GM18870 (cell line): ENCODE data around the gene NEK6.

Experiments used
- ATAC-seq: cut with Tn5 transposase; IDR thresholded peaks from one replicate; pipeline ENCODE4 v1.9.1; 2021; ENCODE audit warnings: moderate library complexity; ENCODE audit not compliant: unreplicated experiment

NEK6 gene

GRCh38 chr9:124257844-124258606 lies at the start of gene NEK6:
TSS of gene NEK6 (plus strand) at chr9:124257949. CDS start at chr9:124301965, 44,016 bp downstream.
- ATAC-seq = no peak

- no peak for ATAC-seq
Observed at GRCh38 chr9:124208571-124208970, 49.2 kb upstream of the NEK6 start.

GRCh38 chr9:124209279-124209678 lies 48.5 kb upstream of the NEK6 start:
- no peak for ATAC-seq

GRCh38 chr9:124209774-124210173 lies 48.0 kb upstream of the NEK6 start:
- no peak for ATAC-seq

GRCh38 chr9:124210697-124211096 lies 47.1 kb upstream of the NEK6 start:
- peak; percentile 65 for ATAC-seq

- no peak for ATAC-seq
Observed at GRCh38 chr9:124212381-124213050, 45.2 kb upstream of the NEK6 start.

- no peak for ATAC-seq
Observed at GRCh38 chr9:124213396-124213795, 44.4 kb upstream of the NEK6 start.

- ATAC-seq = no peak
Observed at GRCh38 chr9:124214116-124214515, 43.6 kb upstream of the NEK6 start.

- ATAC-seq = no peak
Observed at GRCh38 chr9:124214596-124215367, 43.0 kb upstream of the NEK6 start.

GRCh38 chr9:124215368-124215910 lies 42.3 kb upstream of the NEK6 start:
- no peak for ATAC-seq

GRCh38 chr9:124215956-124216355 lies 41.8 kb upstream of the NEK6 start:
- ATAC-seq = no peak

- no peak for ATAC-seq
Observed at GRCh38 chr9:124216474-124217176, 41.1 kb upstream of the NEK6 start.

GRCh38 chr9:124217836-124218437 lies 39.8 kb upstream of the NEK6 start:
- no peak for ATAC-seq

GRCh38 chr9:124218438-124218982 lies 39.2 kb upstream of the NEK6 start:
- ATAC-seq = peak; percentile 59

GRCh38 chr9:124218987-124219461 lies 38.7 kb upstream of the NEK6 start:
- ATAC-seq = peak; percentile 7

- ATAC-seq = no peak
Observed at GRCh38 chr9:124220946-124221451, 36.8 kb upstream of the NEK6 start.

GRCh38 chr9:124221676-124222075 lies 36.1 kb upstream of the NEK6 start:
- ATAC-seq = no peak

- no peak for ATAC-seq
Observed at GRCh38 chr9:124222109-124222508, 35.6 kb upstream of the NEK6 start.

GRCh38 chr9:124222918-124223720 lies 34.6 kb upstream of the NEK6 start:
- ATAC-seq = no peak
